K562 (cell line): Measurements from ENCODE around the gene GPR15. TPM values are rescaled to one million over a fixed set of nuclear protein-coding genes. Genes with fewer than 3 reads are reported as not detected.

ENCODE experiments used
- ATAC-seq: fragments of 200-7000 bp; cut with Tn5 transposase; 3 replicates; pipeline ENCODE4 v1.9.1; 2020; ENCODE audit warnings: moderate library complexity
- BruUV-seq: library from RNA; stranded (reverse); fragments of 400-500 nt; replicated peaks from 2 replicates; lab custom pipeline; 2021; lab: Mats Ljungman, UMichigan
- CTCF ChIA-PET: fragments of 300-600 bp; formaldehyde crosslinking; extraction: SDS; loops from one replicate; lab custom pipeline; 2021; ENCODE audit warnings: low intra/inter-chr PET ratio; lab: Yijun Ruan, JAX
- POLR2A ChIA-PET: fragments of 300-600, 350-650 bp; sonication (Branson Sonifier 250); formaldehyde crosslinking; extraction: SDS; loops from one replicate; lab custom pipeline; 2021; ENCODE audit warnings: antibody characterized with exemption, inconsistent platforms; lab: Yijun Ruan, JAX
- DNase-seq, 4 experiments: peaks; one replicate each; pipeline versions ENCODE4 v3.0.0 to v3.0.0-alpha.2; 2011 to 2018; ENCODE audit warnings: low spot score in 3 of 4, mixed read lengths in 3 of 4; ENCODE audit errors: extremely low read depth in 1 of 4
- FAIRE-seq: peaks from 2 replicates; lab custom pipeline; 2011; peaks lifted over from hg19 to GRCh38; lab: Jason Lieb, UNC
- H2AFZ ChIP-seq: 2 replicates; pipeline ENCODE4 v1.6.0; 2011; ENCODE audit warnings: low read depth, low read length, control low read depth, inconsistent platforms
- H3K27ac ChIP-seq: fragments of 200-600 bp; 3 replicates; pipeline ENCODE4 v1.8.0; 2011; ENCODE audit warnings: low read depth, mild to moderate bottlenecking, control low read depth, inconsistent platforms, low read length, moderate library complexity, mixed read lengths; ENCODE audit errors: extremely low read depth
- H3K27me3 ChIP-seq, 2 experiments: fragments of 300-600 bp in 1 of 2; 2 replicates in 1 of 2; 3 replicates in 1 of 2; pipeline versions ENCODE4 v1.6.0 to v1.8.0; 2011; ENCODE audit warnings: inconsistent platforms in 2 of 2, low read length in 2 of 2, mild to moderate bottlenecking in 1 of 2, mixed read lengths in 1 of 2, moderate library complexity in 1 of 2; ENCODE audit not compliant: control insufficient read depth in 2 of 2, insufficient read depth in 2 of 2
- H3K36me3 ChIP-seq: fragments of 300-600 bp; 3 replicates; pipeline ENCODE4 v1.8.0; 2011; ENCODE audit warnings: mild to moderate bottlenecking, low read length, inconsistent platforms; ENCODE audit not compliant: control insufficient read depth, insufficient read depth
- H3K4me1 ChIP-seq, 2 experiments: fragments of 200-600 bp in 1 of 2; replicated peaks in 1 of 2; 2 replicates in 1 of 2; 3 replicates in 1 of 2; pipeline versions ENCODE4 v1.5.1 to v1.8.0; 2011; ENCODE audit warnings: inconsistent platforms in 2 of 2, low read length in 2 of 2, mild to moderate bottlenecking in 1 of 2, mixed read lengths in 1 of 2, moderate library complexity in 1 of 2; ENCODE audit not compliant: control insufficient read depth in 2 of 2, insufficient read depth in 2 of 2
- H3K4me2 ChIP-seq: 2 replicates; pipeline ENCODE4 v1.6.1; 2011; ENCODE audit warnings: low read length, control low read depth, inconsistent platforms, mixed read lengths; ENCODE audit not compliant: insufficient read depth
- H3K4me3 ChIP-seq: fragments of 200-600 bp; sonication (generic), shearing (Covaris generic); 2 replicates; pipeline ENCODE4 v1.5.1; 2016; ENCODE audit warnings: control low read depth, inconsistent platforms
- H3K79me2 ChIP-seq: fragments of 200-600 bp; 3 replicates; pipeline ENCODE4 v1.8.0; 2011; ENCODE audit warnings: low read length, inconsistent platforms; ENCODE audit not compliant: control insufficient read depth, insufficient read depth
- H3K9ac ChIP-seq, 2 experiments: 2 replicates each; pipeline versions ENCODE4 v1.6.0 to v1.6.1; 2011; ENCODE audit warnings: low read depth in 2 of 2, low read length in 2 of 2, control low read depth in 1 of 2, inconsistent platforms in 1 of 2, mild to moderate bottlenecking in 1 of 2, mixed read lengths in 1 of 2; ENCODE audit not compliant: insufficient read depth in 1 of 2
- H3K9me1 ChIP-seq: one replicate; pipeline ENCODE4 v1.6.0; 2011; ENCODE audit warnings: inconsistent platforms, mild to moderate bottlenecking, low read length, moderate library complexity; ENCODE audit not compliant: control insufficient read depth, insufficient read depth
- H3K9me3 ChIP-seq: replicated peaks from 2 replicates; pipeline ENCODE4 v1.5.1; 2011; ENCODE audit warnings: low read depth, low read length, inconsistent platforms; ENCODE audit not compliant: control insufficient read depth, insufficient read depth
- H4K20me1 ChIP-seq: replicated peaks from 2 replicates; pipeline ENCODE4 v1.6.1; 2011; ENCODE audit warnings: low read length, inconsistent platforms, mixed read lengths; ENCODE audit not compliant: control insufficient read depth, insufficient read depth
- BHLHE40 ChIP-seq: IDR thresholded peaks from 2 replicates; pipeline ENCODE4 v1.6.1; 2011; ENCODE audit warnings: low read length, improper control_type of control experiment
- CHD1 ChIP-seq: fragments of 200-600 bp; sonication (generic); IDR thresholded peaks from one replicate; pipeline ENCODE4 v1.6.1; 2012; ENCODE audit warnings: mild to moderate bottlenecking, moderate library complexity, low read length, inconsistent platforms
- COPS2 ChIP-seq: fragments of 450-650 bp; conservative IDR thresholded peaks from 2 replicates; pipeline ENCODE4 v1.6.1; 2016; ENCODE audit warnings: mild to moderate bottlenecking, moderate library complexity
- GATAD2B ChIP-seq: fragments of 450-650 bp; IDR thresholded peaks from 2 replicates; pipeline ENCODE4 v1.6.1; 2017; ENCODE audit warnings: mild to moderate bottlenecking, borderline replicate concordance
- GTF2E2 ChIP-seq: fragments of 200-800 bp; sonication (Bioruptor generic); IDR thresholded peaks from 2 replicates; pipeline ENCODE4 v1.6.1; 2016; ENCODE audit warnings: missing genetic modification characterization, missing compliant biosample characterization
- TARDBP ChIP-seq: fragments of 450-650 bp; IDR thresholded peaks from 2 replicates; pipeline ENCODE4 v1.6.1; 2016
- TCF3 ChIP-seq: sonication (generic); formaldehyde crosslinking; IDR thresholded peaks from 2 replicates; pipeline ENCODE4 v1.4.0; 2020; ENCODE audit warnings: mild to moderate bottlenecking, missing genetic modification reagents
- TOE1 ChIP-seq, 2 experiments: fragments of 450-650 bp in 1 of 2; sonication (generic) in 1 of 2; formaldehyde crosslinking in 1 of 2; IDR thresholded peaks; 2 replicates each; pipeline versions ENCODE4 v1.7.1 to v1.8.0; 2016 to 2022; ENCODE audit warnings: borderline replicate concordance in 2 of 2, mild to moderate bottlenecking in 2 of 2, antibody characterized with exemption in 1 of 2, inconsistent platforms in 1 of 2, low read depth in 1 of 2, missing genetic modification reagents in 1 of 2, moderate library complexity in 1 of 2
- USF1 ChIP-seq: sonication (generic); formaldehyde crosslinking; IDR thresholded peaks from 2 replicates; pipeline ENCODE4 v1.9.0; 2022; ENCODE audit warnings: mild to moderate bottlenecking, missing genetic modification reagents
- ZNF239 ChIP-seq: fragments of 250-450 bp; sonication (Bioruptor Pico); IDR thresholded peaks from 2 replicates; pipeline ENCODE4 v1.4.0; 2020; ENCODE audit warnings: mild to moderate bottlenecking
- WGBS: fragments of 100-300 bp; shearing (Covaris generic); methylation state at CpG from one replicate; pipeline ENCODE4 v1.1.6; 2016; ENCODE audit warnings: low coverage, mixed read lengths; ENCODE audit not compliant: insufficient coverage; ENCODE audit errors: missing lambda C conversion rate; 5-methylcytosine and 5-hydroxymethylcytosine counted together
- in situ Hi-C: fragments of 300-500 bp; cut with MboI; formaldehyde crosslinking; loops from 4 replicates; pipeline ENCODE4 v1.15.0; 2018; ENCODE audit warnings: inconsistent platforms, mixed read lengths
- intact Hi-C: fragments of 100-400 bp; cut with micrococcal nuclease; formaldehyde crosslinking; loops from 2 replicates; pipeline ENCODE4 v1.14.2; 2022
- polyA plus RNA-seq, 8 experiments: library from polyadenylated mRNA; depleted of rRNA in 4 of 8; stranded (reverse) in 5 of 8; unstranded in 3 of 8; fragments of >200 nt; fragmentation: Nextera tagmentation in 2 of 8; fragmentation: Illumina TruSeq in 1 of 8; extraction: Ambion mirVana in 2 of 8; extraction: Trizol in 1 of 8; gene quantifications; 2 replicates each; pipeline versions ENCODE4 v1.2.1 to v1.2.3, GENCODE V29; 2011 to 2014; ENCODE audit warnings: inconsistent platforms in 1 of 8, missing spikeins in 1 of 8
- total RNA-seq, 7 experiments: library from RNA; depleted of rRNA in 6 of 7; stranded (reverse); fragments of >200 nt in 6 of 7; fragmentation: Illumina TruSeq in 2 of 7; extraction: Trizol in 2 of 7; gene quantifications; 2 replicates each; pipeline versions ENCODE4 v1.2.1 to v1.2.3, GENCODE V29; 2011 to 2021; ENCODE audit warnings: low replicate concordance in 1 of 7

The GPR15 gene
- total and polyA plus RNA-seq, 9 of the 15 experiments (the other 6 are each of a cell fraction or from before 2014, with no cell fraction given), result 0.13 TPM; not detected in 8

GRCh38 chr3:98545940-98546339 is 14.2 kb downstream of the GPR15 start (continued):
- TF ChIP-seq COPS2 (no peak), USF1 (CRISPR knock-in tag) (no peak), TOE1 (IDR thresholded peaks at IDR 0.05; ENCODE audit: borderline replicate concordance) (no peak), TOE1 (CRISPR knock-in tag; IDR thresholded peaks at IDR 0.05; ENCODE audit: borderline replicate concordance, low read depth) (no peak), ZNF239 (CRISPR knock-in tag) (no peak), BHLHE40 (no peak), TCF3 (CRISPR knock-in tag) (no peak), TARDBP (no peak), GTF2E2 (tag) (no peak)

- no peak for ATAC-seq
- Histone ChIP-seq H2AFZ (no peak overlapping the region), H3K9me3 (no peaks in the 10 kb centered on the region), H3K9ac (no peak overlapping the region), H3K4me3 (no peak overlapping the region), H3K27ac (no peak overlapping the region)
- WGBS, result 70% methylated on average over 4 of the region's 5 CpGs
- POLR2A ChIA-PET, result no interaction called here
- CTCF ChIA-PET, result no interaction called here
- BruUV-seq, result no TSS peak
- TF ChIP-seq GATAD2B (no peak), CHD1 (no peak)
- TF ChIP-seq, all 486 proteins: peak for 0
- Histone ChIP-seq H4K20me1 (no peaks in the 10 kb centered on the region), H3K79me2 (no peaks in the 10 kb centered on the region), H3K36me3 (no peaks in the 10 kb centered on the region), H3K4me2 (no peak overlapping the region), H3K9me1 (no peaks in the 10 kb centered on the region), H3K4me1 (peaks cover 4 to 26% of the 10 kb centered on the region in 2 experiments), H3K27me3 (no peaks in the 10 kb centered on the region)
- intact Hi-C loops (no loop called here), in situ Hi-C loops (no loop called here)
- no peak for FAIRE-seq
- no peak for DNase-seq
These were observed 16.8 kb downstream of the GPR15 start for GRCh38 chr3:98548544-98548943.
